ENCODE data around the gene ELMO3.
A peak's percentile ranks its signal among the peaks of the same experiment; 100 is the strongest.

The ELMO3 gene

GRCh38 chr16:67248073-67248400 lies 49.1 kb downstream of the ELMO3 start:
- DNase-seq (ENCODE audit: extremely low read depth, low read depth): no peak
- no peak for TF ChIP-seq CTCF (IDR thresholded peaks at IDR 0.05; ENCODE audit: low read depth, low read length, missing control alignments)
- peak overlapping the region; percentile 72 for H3K4me3 ChIP-seq (replicated peaks; ENCODE audit: low read depth, low read length)

GRCh38 chr16:67248401-67249177 lies 49.7 kb downstream of the ELMO3 start, which contains the start of gene SLC9A5:
Gene SLC9A5 (plus strand): TSS chr16:67248979. CDS start chr16:67249015, 36 bp downstream.
- TF ChIP-seq CTCF (IDR thresholded peaks at IDR 0.05; ENCODE audit: low read depth, low read length, missing control alignments): no peak
- DNase-seq (ENCODE audit: extremely low read depth, low read depth): no peak
- peak within 1 kb of the TSS; percentile 72 for H3K4me3 ChIP-seq (replicated peaks; ENCODE audit: low read depth, low read length)

- DNase-seq (ENCODE audit: extremely low read depth, low read depth): no peak
- H3K4me3 ChIP-seq (replicated peaks; ENCODE audit: low read depth, low read length): peak overlapping the region; percentile 72
- TF ChIP-seq CTCF (IDR thresholded peaks at IDR 0.05; ENCODE audit: low read depth, low read length, missing control alignments): no peak
Measured at GRCh38 chr16:67249178-67250044, 50.5 kb downstream of the ELMO3 start.

DNA sequence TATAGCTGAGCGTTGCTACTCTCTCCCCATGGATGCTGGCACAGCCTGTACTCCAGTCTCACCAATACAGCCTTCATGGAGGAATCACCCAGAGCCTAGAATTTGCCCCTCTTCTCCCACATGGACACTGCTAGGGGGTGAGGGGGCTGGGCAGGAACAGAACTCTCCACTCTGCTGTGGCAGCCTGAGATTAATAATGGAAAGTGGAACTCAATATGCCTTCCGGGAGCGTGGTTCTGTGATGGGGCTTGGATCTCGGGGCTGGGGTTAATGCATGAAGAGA lies 51.1 kb downstream of the ELMO3 start:
- H3K4me3 ChIP-seq (replicated peaks; ENCODE audit: low read depth, low read length): peak overlapping the region; percentile 72; the same call in 1 of the 2 replicates
- TF ChIP-seq CTCF (IDR thresholded peaks at IDR 0.05; ENCODE audit: low read depth, low read length, missing control alignments): no peak

GRCh38 chr16:67252609-67253497 lies 53.9 kb downstream of the ELMO3 start:
- no peak for TF ChIP-seq CTCF (IDR thresholded peaks at IDR 0.05; ENCODE audit: low read depth, low read length, missing control alignments)
- no peak overlapping the region for H3K4me3 ChIP-seq (replicated peaks; ENCODE audit: low read depth, low read length)
- no peak for DNase-seq (ENCODE audit: extremely low read depth, low read depth)

More for the DNA sequence above, 51.1 kb downstream of the ELMO3 start:
- no peak for DNase-seq (ENCODE audit: extremely low read depth, low read depth)
